Activated B cell treated with CpG ODN at 0.5 μM for 24 hours (primary cell): ENCODE data around the gene NRXN2. TPM values are rescaled to one million over a fixed set of nuclear protein-coding genes. Genes with fewer than 3 reads are reported as not detected.

Source experiments
- ATAC-seq: fragments of 200-7000 bp; cut with Tn5 transposase; one replicate; pipeline ENCODE4 v1.10.0; 2021; ENCODE audit warnings: low read depth, mild to moderate bottlenecking, moderate library complexity
- CTCF ChIA-PET: fragments of 350-600 bp; sonication (Branson Sonifier 250); formaldehyde crosslinking; loops from one replicate; lab custom pipeline; 2021; ENCODE audit warnings: antibody characterized with exemption; lab: Charles Lee
- POLR2A ChIA-PET: fragments of 350-600 bp; sonication (Branson Sonifier 250); formaldehyde crosslinking; loops from one replicate; lab custom pipeline; 2021; ENCODE audit warnings: antibody characterized with exemption; lab: Charles Lee
- DNase-seq: peaks from one replicate; pipeline ENCODE4 v3.0.0; 2022
- H3K27ac Mint-ChIP-seq: one replicate; pipeline ENCODE4 v1.8.0; 2020; ENCODE audit warnings: mixed read lengths
- H3K27me3 Mint-ChIP-seq: one replicate; pipeline ENCODE4 v1.8.0; 2021; ENCODE audit warnings: mixed read lengths
- H3K36me3 Mint-ChIP-seq: one replicate; pipeline ENCODE4 v1.8.0; 2021; ENCODE audit warnings: low read depth, mixed read lengths
- H3K4me1 Mint-ChIP-seq: one replicate; pipeline ENCODE4 v1.8.0; 2021; ENCODE audit warnings: mixed read lengths
- H3K4me3 Mint-ChIP-seq: one replicate; pipeline ENCODE4 v1.8.0; 2020; ENCODE audit warnings: mild to moderate bottlenecking, mixed read lengths
- H3K9me3 Mint-ChIP-seq: one replicate; pipeline ENCODE4 v1.8.0; 2020; ENCODE audit warnings: mixed read lengths
- CTCF ChIP-seq: fragments of 200-600 bp; IDR thresholded peaks from one replicate; pipeline ENCODE4 v1.8.0; 2022; ENCODE audit warnings: antibody characterized with exemption, mild to moderate bottlenecking
- intact Hi-C: fragments of 100-400 bp; cut with micrococcal nuclease; formaldehyde crosslinking; loops from one replicate; pipeline ENCODE4 v1.15.1; 2024
- total RNA-seq: library from RNA; stranded (reverse); gene quantifications from 2 replicates; pipeline ENCODE4 v1.2.3, GENCODE V29; 2022

Gene NRXN2
- total RNA-seq, 1 donor from 2014 or later, result 0.73 TPM

DNA sequence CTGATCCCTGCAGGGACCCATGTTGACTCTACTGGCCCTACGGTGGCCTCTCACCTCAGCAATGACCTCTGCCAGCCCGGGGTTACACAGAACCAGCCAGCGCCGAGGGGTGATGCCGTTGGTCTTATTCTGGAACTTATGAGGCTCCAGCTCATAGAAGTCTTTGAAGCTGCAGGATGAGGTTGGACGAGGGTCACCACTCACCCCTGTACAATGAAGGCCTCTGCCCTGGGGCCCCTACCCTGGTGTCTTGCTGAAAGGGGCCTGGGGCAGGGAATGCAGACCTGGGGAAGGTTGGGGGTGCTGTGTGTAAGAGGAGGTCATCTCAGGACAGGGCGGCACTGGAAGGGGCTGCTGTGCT lies 30.0 kb upstream of the NRXN2 start:
- Mint-ChIP-seq H3K4me3 (no peak overlapping the region), H3K9me3 (no peaks in the 10 kb centered on the region), H3K36me3 (peaks cover 29% of the 10 kb centered on the region), H3K27me3 (no peaks in the 10 kb centered on the region), H3K27ac (no peak overlapping the region), H3K4me1 (peaks cover 31% of the 10 kb centered on the region)
- DNase-seq (no peak), ATAC-seq (no peak)
- CTCF ChIA-PET, result no interaction called here
- POLR2A ChIA-PET, result interaction anchor here (0.8 to 1.4 kb wide), 3 partner anchors 8 to 15 kb away, joined by 3 to 5 read pairs (median 3); no protein-coding TSS in a partner anchor
- no peak for TF ChIP-seq CTCF
- intact Hi-C loops, result no loop called here

GRCh38 chr11:64752175-64752970 lies 29.4 kb upstream of the NRXN2 start:
- H3K36me3 Mint-ChIP-seq, result peaks cover 29% of the 10 kb centered on the region
- ATAC-seq (no peak), DNase-seq (no peak)
- no peak overlapping the region for H3K4me3 Mint-ChIP-seq
- CTCF ChIA-PET, result no interaction called here
- H3K27ac Mint-ChIP-seq, result no peak overlapping the region
- peaks cover 33% of the 10 kb centered on the region for H3K4me1 Mint-ChIP-seq
- POLR2A ChIA-PET, result interaction anchor here (0.8 to 1.4 kb wide), 3 partner anchors 9 to 16 kb away, joined by 3 to 5 read pairs (median 3); no protein-coding TSS in a partner anchor
- no peaks in the 10 kb centered on the region for H3K9me3 Mint-ChIP-seq
- no peak for TF ChIP-seq CTCF
- intact Hi-C loops, result no loop called here
- no peaks in the 10 kb centered on the region for H3K27me3 Mint-ChIP-seq

- intact Hi-C loops, result no loop called here
- ATAC-seq, result no peak
- H3K9me3 Mint-ChIP-seq, result no peaks in the 10 kb centered on the region
- peaks cover 29% of the 10 kb centered on the region for H3K36me3 Mint-ChIP-seq
- no peak for TF ChIP-seq CTCF
- ChIA-PET POLR2A (interaction anchor here (1.4 kb wide), 1 partner anchor 12 kb away, joined by 5 read pairs; no protein-coding TSS in a partner anchor), CTCF (no interaction called here)
- H3K4me1 Mint-ChIP-seq, result peaks cover 37% of the 10 kb centered on the region
- H3K27ac Mint-ChIP-seq, result no peak overlapping the region
- no peak for DNase-seq
- H3K4me3 Mint-ChIP-seq, result no peak overlapping the region
- H3K27me3 Mint-ChIP-seq, result no peaks in the 10 kb centered on the region
Observed at GRCh38 chr11:64751580-64751979, 28.6 kb upstream of the NRXN2 start.

DNA sequence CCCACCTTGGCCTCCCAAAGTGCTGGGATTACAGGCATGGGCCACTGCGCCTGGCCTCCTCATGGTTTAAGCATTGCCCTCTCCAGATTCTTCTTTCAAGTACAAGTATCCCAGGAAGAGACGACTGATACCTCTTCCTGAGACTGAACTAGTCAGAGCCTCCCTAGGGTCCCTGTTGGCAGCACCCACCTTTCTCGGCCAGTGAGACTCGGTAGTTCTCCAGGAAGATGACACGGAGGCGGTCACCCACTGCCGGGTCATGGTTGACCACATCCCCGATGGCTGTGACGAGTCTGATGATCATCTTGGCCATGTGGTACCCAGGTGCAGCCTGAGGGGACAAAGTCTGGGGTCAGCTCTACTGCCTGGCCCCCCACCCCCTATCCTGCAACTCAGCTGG lies 28.1 kb upstream of the NRXN2 start:
- POLR2A ChIA-PET, result no interaction called here

More for the DNA sequence above, 28.1 kb upstream of the NRXN2 start:
- Mint-ChIP-seq H3K4me3 (no peak overlapping the region), H3K9me3 (no peaks in the 10 kb centered on the region), H3K4me1 (peaks cover 41% of the 10 kb centered on the region), H3K36me3 (peaks cover 29% of the 10 kb centered on the region), H3K27ac (no peak overlapping the region), H3K27me3 (no peaks in the 10 kb centered on the region)
- CTCF ChIA-PET, result no interaction called here
- DNase-seq, result no peak
- no peak for ATAC-seq
- intact Hi-C loops, result no loop called here
- no peak for TF ChIP-seq CTCF
